Measurements from ENCODE around the gene MAEL. TPM values are rescaled to one million over a fixed set of nuclear protein-coding genes. Genes with fewer than 3 reads are reported as not detected.
A peak's percentile ranks its signal among the peaks of the same experiment; 100 is the strongest.

Gene MAEL
- total RNA-seq (0.27 TPM), polyA plus RNA-seq (ENCODE audit: insufficient read depth in 1 of 8, insufficient read length in 8 of 8, low replicate concordance in 1 of 8) (1 to 10 TPM in 1 of 8 donors, under 1 TPM in 7; 0.27 to 1.1 (median 0.45) TPM)
- long read RNA-seq, donor 1: 0 reads
- long read RNA-seq, donor 2: 0 reads
- long read RNA-seq, donor 3: 0 reads
- long read RNA-seq, donor 4: 0 reads
- long read RNA-seq, donor 5, partial matches to known transcripts: 0 of 2 reads
- long read RNA-seq, donor 5, other reads (novel, unspliced or antisense): 0 of 2 reads
- long read RNA-seq, donor 6: 0 reads
- long read RNA-seq, donor 7: 0 reads
- long read RNA-seq, donor 8: 0 reads
- long read RNA-seq, donor 9: 0 reads
- long read RNA-seq, donor 10: 0 reads
- long read RNA-seq, donor 11: 0 reads

- no peaks in the 10 kb centered on the region for H3K4me1 ChIP-seq (ENCODE audit: control insufficient read depth, insufficient read depth, low read length)
- no peak for DNase-seq
- no peak within 1 kb of the TSS for H3K4me3 ChIP-seq (ENCODE audit: low read length)
- H3K27ac ChIP-seq (ENCODE audit: low read length): no peak within 1 kb of the TSS
- no peaks in the 10 kb centered on the region for H3K36me3 ChIP-seq (ENCODE audit: control insufficient read depth, insufficient read depth, low read length)
- 92% methylated on average over 45 of the region's 45 CpGs for WGBS (ENCODE audit: insufficient coverage)
- no peaks in the 10 kb centered on the region for H3K27me3 ChIP-seq (ENCODE audit: control insufficient read depth, insufficient read depth, low read length)
- H3K9me3 ChIP-seq (replicated peaks; ENCODE audit: control insufficient read depth, low read depth, low read length): no peaks in the 10 kb centered on the region
These were observed at the start of gene MAEL for GRCh38 chr1:166988974-166989515. Gene MAEL (plus strand): TSS chr1:166989280. CDS start chr1:166989353, 73 bp downstream.

GRCh38 chr1:166939741-166940375 lies 49.2 kb upstream of the MAEL start:
- Histone ChIP-seq H3K9me3 (replicated peaks; ENCODE audit: control insufficient read depth, low read depth, low read length) (no peaks in the 10 kb centered on the region), H3K27me3 (ENCODE audit: control insufficient read depth, insufficient read depth, low read length) (no peaks in the 10 kb centered on the region), H3K4me1 (ENCODE audit: control insufficient read depth, insufficient read depth, low read length) (no peaks in the 10 kb centered on the region), H3K36me3 (ENCODE audit: control insufficient read depth, insufficient read depth, low read length) (no peaks in the 10 kb centered on the region), H3K4me3 (ENCODE audit: low read length) (no peak overlapping the region), H3K27ac (ENCODE audit: low read length) (no peak overlapping the region)
- DNase-seq: no peak
- 76% methylated on average over 4 of the region's 5 CpGs for WGBS (ENCODE audit: insufficient coverage)

GRCh38 chr1:166944186-166944967 lies 44.7 kb upstream of the MAEL start:
- no peaks in the 10 kb centered on the region for H3K9me3 ChIP-seq (replicated peaks; ENCODE audit: control insufficient read depth, low read depth, low read length)
- no peak overlapping the region for H3K4me3 ChIP-seq (ENCODE audit: low read length)
- peaks cover 9% of the 10 kb centered on the region for H3K27me3 ChIP-seq (ENCODE audit: control insufficient read depth, insufficient read depth, low read length)
- no peaks in the 10 kb centered on the region for H3K36me3 ChIP-seq (ENCODE audit: control insufficient read depth, insufficient read depth, low read length)
- WGBS (ENCODE audit: insufficient coverage): 64% methylated on average over 3 of the region's 5 CpGs
- no peak for DNase-seq
- H3K27ac ChIP-seq (ENCODE audit: low read length): no peak overlapping the region
- peaks cover 14% of the 10 kb centered on the region for H3K4me1 ChIP-seq (ENCODE audit: control insufficient read depth, insufficient read depth, low read length)

GRCh38 chr1:166947398-166948043 lies 41.6 kb upstream of the MAEL start:
- Histone ChIP-seq H3K27ac (ENCODE audit: low read length) (peak overlapping the region; percentile 77), H3K4me3 (ENCODE audit: low read length) (peak overlapping the region; percentile 16), H3K9me3 (replicated peaks; ENCODE audit: control insufficient read depth, low read depth, low read length) (no peaks in the 10 kb centered on the region), H3K27me3 (ENCODE audit: control insufficient read depth, insufficient read depth, low read length) (peaks cover 9% of the 10 kb centered on the region), H3K36me3 (ENCODE audit: control insufficient read depth, insufficient read depth, low read length) (no peaks in the 10 kb centered on the region), H3K4me1 (ENCODE audit: control insufficient read depth, insufficient read depth, low read length) (peaks cover 16% of the 10 kb centered on the region)
- peak; percentile 82 for DNase-seq
- 2% methylated on average over 36 of the region's 44 CpGs for WGBS (ENCODE audit: insufficient coverage)

- WGBS (ENCODE audit: insufficient coverage): 44% methylated on average over 1 of the region's 2 CpGs
- Histone ChIP-seq H3K9me3 (replicated peaks; ENCODE audit: control insufficient read depth, low read depth, low read length) (no peaks in the 10 kb centered on the region), H3K4me1 (ENCODE audit: control insufficient read depth, insufficient read depth, low read length) (peaks cover 16% of the 10 kb centered on the region), H3K27me3 (ENCODE audit: control insufficient read depth, insufficient read depth, low read length) (peaks cover 9% of the 10 kb centered on the region), H3K27ac (ENCODE audit: low read length) (no peak overlapping the region), H3K36me3 (ENCODE audit: control insufficient read depth, insufficient read depth, low read length) (no peaks in the 10 kb centered on the region), H3K4me3 (ENCODE audit: low read length) (no peak overlapping the region)
- DNase-seq: no peak
These were observed 40.2 kb upstream of the MAEL start for GRCh38 chr1:166948856-166949350.

GRCh38 chr1:166950156-166950555 lies 38.9 kb upstream of the MAEL start:
- WGBS (ENCODE audit: insufficient coverage): 11% methylated on average over 2 of the region's 2 CpGs
- H3K4me1 ChIP-seq (ENCODE audit: control insufficient read depth, insufficient read depth, low read length): peaks cover 16% of the 10 kb centered on the region

GRCh38 chr1:166951050-166951449 lies 38.0 kb upstream of the MAEL start:
- peaks cover 9% of the 10 kb centered on the region for H3K27me3 ChIP-seq (ENCODE audit: control insufficient read depth, insufficient read depth, low read length)
- no peaks in the 10 kb centered on the region for H3K9me3 ChIP-seq (replicated peaks; ENCODE audit: control insufficient read depth, low read depth, low read length)
- no peaks in the 10 kb centered on the region for H3K36me3 ChIP-seq (ENCODE audit: control insufficient read depth, insufficient read depth, low read length)
- WGBS (ENCODE audit: insufficient coverage): no CpG with 5 or more reads among the region's 2 CpGs
- no peak overlapping the region for H3K27ac ChIP-seq (ENCODE audit: low read length)
- no peak overlapping the region for H3K4me3 ChIP-seq (ENCODE audit: low read length)
- H3K4me1 ChIP-seq (ENCODE audit: control insufficient read depth, insufficient read depth, low read length): peaks cover 13% of the 10 kb centered on the region
- no peak for DNase-seq

More at GRCh38 chr1:166950156-166950555, 38.9 kb upstream of the MAEL start:
- H3K9me3 ChIP-seq (replicated peaks; ENCODE audit: control insufficient read depth, low read depth, low read length): no peaks in the 10 kb centered on the region
- DNase-seq: no peak
- H3K4me3 ChIP-seq (ENCODE audit: low read length): no peak overlapping the region
- H3K27ac ChIP-seq (ENCODE audit: low read length): no peak overlapping the region
- no peaks in the 10 kb centered on the region for H3K36me3 ChIP-seq (ENCODE audit: control insufficient read depth, insufficient read depth, low read length)
- peaks cover 9% of the 10 kb centered on the region for H3K27me3 ChIP-seq (ENCODE audit: control insufficient read depth, insufficient read depth, low read length)

GRCh38 chr1:166952002-166952746 lies 36.9 kb upstream of the MAEL start:
- Histone ChIP-seq H3K4me1 (ENCODE audit: control insufficient read depth, insufficient read depth, low read length) (peaks cover 11% of the 10 kb centered on the region), H3K4me3 (ENCODE audit: low read length) (no peak overlapping the region), H3K9me3 (replicated peaks; ENCODE audit: control insufficient read depth, low read depth, low read length) (no peaks in the 10 kb centered on the region), H3K36me3 (ENCODE audit: control insufficient read depth, insufficient read depth, low read length) (no peaks in the 10 kb centered on the region), H3K27ac (ENCODE audit: low read length) (no peak overlapping the region), H3K27me3 (ENCODE audit: control insufficient read depth, insufficient read depth, low read length) (peaks cover 7% of the 10 kb centered on the region)
- peak; percentile 37 for DNase-seq
- 52% methylated on average over 3 of the region's 4 CpGs for WGBS (ENCODE audit: insufficient coverage)

GRCh38 chr1:166953491-166953890 lies 35.6 kb upstream of the MAEL start:
- Histone ChIP-seq H3K4me3 (ENCODE audit: low read length) (no peak overlapping the region), H3K9me3 (replicated peaks; ENCODE audit: control insufficient read depth, low read depth, low read length) (no peaks in the 10 kb centered on the region), H3K27me3 (ENCODE audit: control insufficient read depth, insufficient read depth, low read length) (no peaks in the 10 kb centered on the region)

More at GRCh38 chr1:166953491-166953890, 35.6 kb upstream of the MAEL start:
- Histone ChIP-seq H3K27ac (ENCODE audit: low read length) (no peak overlapping the region), H3K4me1 (ENCODE audit: control insufficient read depth, insufficient read depth, low read length) (peaks cover 2% of the 10 kb centered on the region), H3K36me3 (ENCODE audit: control insufficient read depth, insufficient read depth, low read length) (no peaks in the 10 kb centered on the region)
- DNase-seq: no peak
